WERI-Rb-1 (cell line): ENCODE data around the gene KCNJ5.

Experiments
- DNase-seq: peaks from one replicate; pipeline ENCODE4 v3.0.0-alpha.2; 2020
- H3K27ac ChIP-seq: fragments of 250-450 bp; sonication (Bioruptor Pico); 2 replicates; pipeline ENCODE4 v1.5.1; 2020; ENCODE audit warnings: mild to moderate bottlenecking, moderate library complexity
- H3K27me3 ChIP-seq: fragments of 250-450 bp; sonication (Bioruptor Pico); 2 replicates; pipeline ENCODE4 v1.5.1; 2021; ENCODE audit warnings: mild to moderate bottlenecking, low read depth, moderate library complexity; ENCODE audit not compliant: insufficient read depth, severe bottlenecking
- H3K36me3 ChIP-seq: fragments of 250-450 bp; sonication (Bioruptor Pico); 2 replicates; pipeline ENCODE4 v1.5.1; 2020; ENCODE audit warnings: mild to moderate bottlenecking, moderate library complexity
- H3K4me3 ChIP-seq: 2 replicates; pipeline ENCODE4 v1.5.1; 2011; ENCODE audit warnings: low read depth, mild to moderate bottlenecking, control low read depth, low read length
- H3K9me3 ChIP-seq: fragments of 250-450 bp; sonication (Bioruptor Pico); 2 replicates; pipeline ENCODE4 v1.5.1; 2021; ENCODE audit warnings: mild to moderate bottlenecking, moderate library complexity; ENCODE audit not compliant: severe bottlenecking
- CTCF ChIP-seq: IDR thresholded peaks from 2 replicates; pipeline ENCODE4 v1.5.1; 2011; ENCODE audit warnings: low read depth, mild to moderate bottlenecking, control low read depth, inconsistent platforms, low read length

The KCNJ5 gene

GRCh38 chr11:128881221-128881620, 9.9 kb upstream of the KCNJ5 start:
- Histone ChIP-seq H3K36me3 (no peaks in the 10 kb centered on the region), H3K4me3 (no peak overlapping the region), H3K9me3 (no peaks in the 10 kb centered on the region), H3K27ac (no peak overlapping the region), H3K27me3 (peaks cover 6% of the 10 kb centered on the region)
- TF ChIP-seq CTCF = no peak
- no peak for DNase-seq

- no peak for TF ChIP-seq CTCF
- Histone ChIP-seq H3K36me3 (no peaks in the 10 kb centered on the region), H3K27me3 (peaks cover 10% of the 10 kb centered on the region), H3K27ac (no peak overlapping the region), H3K4me3 (no peak overlapping the region), H3K9me3 (no peaks in the 10 kb centered on the region)
- no peak for DNase-seq
Observed at GRCh38 chr11:128882451-128882850, 8.7 kb upstream of the KCNJ5 start.

- peaks cover 25% of the 10 kb centered on the region for H3K27me3 ChIP-seq
- H3K4me3 ChIP-seq = no peak overlapping the region
- TF ChIP-seq CTCF = no peak
- no peaks in the 10 kb centered on the region for H3K36me3 ChIP-seq
- no peaks in the 10 kb centered on the region for H3K9me3 ChIP-seq
- DNase-seq = no peak
- no peak overlapping the region for H3K27ac ChIP-seq
Observed at GRCh38 chr11:128884054-128884453, 7.1 kb upstream of the KCNJ5 start.

- H3K9me3 ChIP-seq = no peaks in the 10 kb centered on the region
- H3K27ac ChIP-seq = no peak overlapping the region
- peak; percentile 61 for DNase-seq
- H3K36me3 ChIP-seq = no peaks in the 10 kb centered on the region
- peaks cover 28% of the 10 kb centered on the region for H3K27me3 ChIP-seq
- TF ChIP-seq CTCF = peak; percentile 53
- no peak overlapping the region for H3K4me3 ChIP-seq
Observed at GRCh38 chr11:128884703-128885338, 6.3 kb upstream of the KCNJ5 start.

GRCh38 chr11:128886406-128887124, 4.6 kb upstream of the KCNJ5 start:
- no peak overlapping the region for H3K27ac ChIP-seq

More at GRCh38 chr11:128886406-128887124, 4.6 kb upstream of the KCNJ5 start:
- Histone ChIP-seq H3K4me3 (no peak overlapping the region), H3K36me3 (no peaks in the 10 kb centered on the region), H3K9me3 (no peaks in the 10 kb centered on the region), H3K27me3 (peaks cover 41% of the 10 kb centered on the region)
- peak; percentile 50 for DNase-seq
- TF ChIP-seq CTCF = peak; percentile 69
